RWPE1 (cell line): ENCODE results near the gene NRG3.

Source experiments
- CTCF ChIA-PET: fragments of 350-600 bp; sonication (Branson Sonifier 250); formaldehyde crosslinking; extraction: SDS; loops from one replicate; lab custom pipeline; 2021; lab: Yijun Ruan, JAX
- POLR2A ChIA-PET: fragments of 400-600 bp; formaldehyde crosslinking; extraction: SDS; loops from one replicate; lab custom pipeline; 2020; ENCODE audit warnings: antibody characterized with exemption; ENCODE audit not compliant: low non-redundant PET; lab: Yijun Ruan, JAX
- DNase-seq: peaks from one replicate; pipeline ENCODE4 v3.0.0; 2012; ENCODE audit warnings: low spot score
- H3K27ac ChIP-seq: fragments of 450-650 bp; 2 replicates; pipeline ENCODE4 v1.5.1; 2017
- TF ChIP-seq, protein P1 (sequence below): fragments of 450-650 bp; conservative IDR thresholded peaks from 2 replicates; pipeline ENCODE4 v1.5.1; 2017; ENCODE audit warnings: low read depth, mild to moderate bottlenecking

NRG3 gene

DNA sequence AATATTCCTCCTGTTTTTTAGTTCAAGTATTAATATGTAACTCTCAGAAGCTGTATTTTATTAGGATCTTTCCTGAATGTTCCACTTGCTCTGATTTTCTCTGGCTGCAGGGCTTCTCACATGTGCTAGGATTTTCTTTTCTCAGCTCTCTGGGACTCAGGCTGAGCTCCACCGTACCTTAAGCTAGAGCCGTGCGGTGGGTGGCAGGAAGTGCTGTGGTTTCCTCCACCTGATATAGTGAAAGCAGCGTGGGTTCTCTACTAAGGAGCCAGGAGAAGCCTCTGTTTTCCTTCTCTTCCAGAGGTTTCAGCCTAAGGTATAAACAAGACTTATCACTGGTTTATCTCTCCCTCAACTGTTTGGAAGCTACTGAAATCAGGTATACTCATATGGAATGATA is 433.6 kb downstream of the NRG3 start:
- CTCF ChIA-PET = no interaction called here
- POLR2A ChIA-PET = no interaction called here
- DNase-seq = no peak
- TF ChIP-seq, protein P1, sequence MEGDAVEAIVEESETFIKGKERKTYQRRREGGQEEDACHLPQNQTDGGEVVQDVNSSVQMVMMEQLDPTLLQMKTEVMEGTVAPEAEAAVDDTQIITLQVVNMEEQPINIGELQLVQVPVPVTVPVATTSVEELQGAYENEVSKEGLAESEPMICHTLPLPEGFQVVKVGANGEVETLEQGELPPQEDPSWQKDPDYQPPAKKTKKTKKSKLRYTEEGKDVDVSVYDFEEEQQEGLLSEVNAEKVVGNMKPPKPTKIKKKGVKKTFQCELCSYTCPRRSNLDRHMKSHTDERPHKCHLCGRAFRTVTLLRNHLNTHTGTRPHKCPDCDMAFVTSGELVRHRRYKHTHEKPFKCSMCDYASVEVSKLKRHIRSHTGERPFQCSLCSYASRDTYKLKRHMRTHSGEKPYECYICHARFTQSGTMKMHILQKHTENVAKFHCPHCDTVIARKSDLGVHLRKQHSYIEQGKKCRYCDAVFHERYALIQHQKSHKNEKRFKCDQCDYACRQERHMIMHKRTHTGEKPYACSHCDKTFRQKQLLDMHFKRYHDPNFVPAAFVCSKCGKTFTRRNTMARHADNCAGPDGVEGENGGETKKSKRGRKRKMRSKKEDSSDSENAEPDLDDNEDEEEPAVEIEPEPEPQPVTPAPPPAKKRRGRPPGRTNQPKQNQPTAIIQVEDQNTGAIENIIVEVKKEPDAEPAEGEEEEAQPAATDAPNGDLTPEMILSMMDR = no peak
- no peak overlapping the region for H3K27ac ChIP-seq

DNA sequence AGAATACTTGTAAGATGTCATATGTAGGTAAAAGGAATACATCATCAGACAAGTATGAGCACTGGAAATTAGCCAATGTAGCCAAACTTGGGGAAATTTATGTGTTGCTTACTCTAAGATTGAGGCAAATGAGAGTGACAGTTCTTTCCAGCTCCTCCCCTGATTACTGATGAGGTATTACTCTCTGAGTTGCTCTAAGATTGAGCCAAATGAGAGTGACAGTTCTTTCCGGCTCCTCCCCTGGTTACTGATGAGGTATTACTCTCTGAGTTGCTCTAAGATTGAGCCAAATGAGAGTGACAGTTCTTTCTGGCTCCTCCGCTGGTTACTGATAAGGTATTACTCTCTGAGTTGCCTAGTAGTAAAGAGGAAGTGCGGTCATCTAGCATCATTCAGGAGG is 435.8 kb downstream of the NRG3 start:
- TF ChIP-seq, protein P1 = no peak
- CTCF ChIA-PET = no interaction called here
- DNase-seq = no peak
- POLR2A ChIA-PET = no interaction called here
- H3K27ac ChIP-seq = no peak overlapping the region

DNA sequence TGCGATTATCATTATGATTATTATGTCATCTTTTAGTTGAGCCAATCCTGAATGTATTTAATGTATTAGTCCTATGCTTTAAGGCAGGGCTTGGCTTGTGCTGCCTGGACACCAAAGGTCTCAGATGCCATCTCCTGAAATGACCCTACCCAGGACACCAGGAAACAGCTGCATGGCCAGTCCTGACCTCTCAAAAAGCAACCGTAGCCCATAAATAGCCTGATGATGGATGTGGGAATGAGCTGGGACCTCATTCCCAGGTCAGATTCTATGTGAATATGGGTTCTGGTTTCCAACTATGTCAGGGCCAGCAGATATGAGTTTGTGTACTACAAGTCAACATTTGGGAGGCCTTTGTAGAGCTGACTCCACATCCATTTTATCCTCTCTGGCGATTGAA is 438.4 kb downstream of the NRG3 start:
- POLR2A ChIA-PET = no interaction called here

DNA sequence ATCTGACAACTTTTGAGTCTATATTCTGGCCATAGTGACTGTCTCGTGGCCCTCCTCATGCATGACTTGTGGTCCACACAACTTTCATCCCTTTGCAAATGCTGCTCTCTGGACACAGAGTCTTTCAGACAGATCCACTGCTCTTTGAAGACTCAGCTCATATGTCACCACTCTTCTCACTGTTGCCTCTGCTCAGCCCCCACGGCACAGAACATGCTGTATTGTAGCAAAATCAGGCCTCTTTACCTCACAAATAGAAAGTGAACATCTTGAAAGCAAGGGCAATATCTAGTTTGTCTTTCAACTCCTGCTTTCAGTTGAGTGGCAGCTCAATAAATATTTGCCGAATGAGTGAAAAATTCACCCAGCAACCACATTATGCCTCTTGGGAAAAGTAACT is 443.5 kb downstream of the NRG3 start:
- TF ChIP-seq, protein P1 = no peak
- H3K27ac ChIP-seq = no peak overlapping the region
- DNase-seq = no peak
- ChIA-PET POLR2A (no interaction called here), CTCF (no interaction called here)

More for the DNA sequence above, 438.4 kb downstream of the NRG3 start:
- TF ChIP-seq, protein P1 = no peak
- DNase-seq = no peak
- CTCF ChIA-PET = no interaction called here
- no peak overlapping the region for H3K27ac ChIP-seq

DNA sequence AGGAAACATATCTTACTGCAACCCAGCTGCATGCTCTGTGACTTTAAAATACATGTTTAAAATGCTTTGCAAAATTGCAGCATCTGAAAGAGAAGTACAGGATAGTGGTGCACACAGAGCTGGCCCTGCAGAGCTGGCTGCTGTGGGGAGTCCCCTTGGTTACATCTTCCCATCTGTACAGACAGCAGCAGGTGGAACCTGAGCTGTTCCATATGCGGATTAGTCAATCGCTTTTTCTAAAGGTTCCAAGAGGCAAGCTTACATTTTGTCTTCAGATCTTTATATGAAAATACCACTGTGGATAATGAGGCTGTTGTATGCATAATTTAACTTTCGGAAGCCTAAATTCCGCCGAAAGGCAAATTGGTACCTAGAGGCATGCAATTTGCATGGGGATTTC is 444.1 kb downstream of the NRG3 start:
- POLR2A ChIA-PET = no interaction called here

DNA sequence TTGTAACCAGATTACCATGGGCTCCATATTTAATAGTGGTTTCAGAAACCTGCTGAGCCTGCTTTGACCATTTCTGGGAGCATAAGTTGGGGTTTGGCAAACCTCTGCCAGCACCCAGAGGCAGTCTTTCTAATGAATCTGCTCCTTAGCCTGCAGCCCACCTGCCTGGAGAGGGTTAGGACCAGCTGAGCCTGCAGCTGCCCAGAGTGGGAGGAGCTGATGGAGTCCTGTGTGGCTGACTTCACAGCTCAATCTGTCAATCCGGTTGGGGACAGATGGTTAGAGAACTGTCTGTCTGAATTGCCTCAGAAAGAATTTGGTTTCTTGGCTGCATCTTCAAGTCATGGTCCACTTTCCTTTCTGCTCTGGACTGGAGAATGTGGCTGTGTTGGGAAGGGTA is 444.6 kb downstream of the NRG3 start:
- POLR2A ChIA-PET = no interaction called here
- no peak overlapping the region for H3K27ac ChIP-seq
- TF ChIP-seq, protein P1 = no peak
- CTCF ChIA-PET = no interaction called here
- no peak for DNase-seq

More for the DNA sequence above, 444.1 kb downstream of the NRG3 start:
- TF ChIP-seq, protein P1 = no peak
- CTCF ChIA-PET = no interaction called here
- H3K27ac ChIP-seq = no peak overlapping the region
- no peak for DNase-seq

DNA sequence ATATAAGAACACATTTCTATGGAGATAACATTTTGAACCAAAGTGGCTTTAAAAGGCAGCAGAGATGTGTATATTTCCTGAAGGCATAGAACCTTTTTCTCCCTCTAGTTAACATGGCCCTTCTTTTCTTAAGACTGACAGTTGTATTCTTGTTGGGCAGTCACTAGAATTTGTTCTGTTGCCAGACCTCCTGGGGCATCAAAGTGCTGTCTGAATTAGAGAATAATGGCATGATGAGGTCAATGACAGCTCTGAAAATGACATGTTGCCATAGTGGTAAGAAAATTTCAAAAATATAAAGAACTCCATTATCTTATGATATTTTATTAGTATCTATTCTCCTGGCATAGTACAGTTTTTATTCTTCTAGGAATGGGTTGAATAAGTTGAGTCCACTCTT is 446.7 kb downstream of the NRG3 start:
- no peak for DNase-seq
- POLR2A ChIA-PET = no interaction called here
- TF ChIP-seq, protein P1 = no peak
- CTCF ChIA-PET = no interaction called here
- no peak overlapping the region for H3K27ac ChIP-seq
